ENCODE results near the gene WNT3A.

DNA sequence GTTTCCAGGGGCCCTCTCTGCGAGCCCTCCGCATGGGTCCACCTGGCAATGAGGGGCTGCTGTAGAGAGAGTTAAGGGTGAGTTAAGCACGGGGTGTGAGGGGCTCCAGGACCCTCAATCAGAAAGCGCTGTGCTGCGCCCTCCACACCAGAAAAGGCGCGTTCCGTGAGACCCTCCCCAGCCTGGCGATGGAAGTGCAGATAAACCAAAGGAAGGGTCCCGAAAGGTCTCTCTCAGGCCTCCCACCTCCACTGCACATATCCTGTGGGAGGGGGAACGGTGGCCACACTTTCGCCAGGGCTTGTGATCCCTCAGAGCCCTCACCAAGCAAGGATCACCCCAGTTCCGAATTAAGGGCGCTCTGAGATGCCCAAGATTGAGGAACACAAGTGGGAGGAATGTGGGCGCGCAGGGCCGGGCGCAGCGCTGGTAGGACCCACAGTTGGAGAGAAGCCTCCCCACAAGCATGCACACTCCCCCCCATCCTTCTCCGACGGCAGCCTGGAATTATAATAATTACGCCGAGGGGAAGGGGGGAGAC, 1.1 kb downstream of the WNT3A start:
- TF ChIP-seq, protein P1, sequence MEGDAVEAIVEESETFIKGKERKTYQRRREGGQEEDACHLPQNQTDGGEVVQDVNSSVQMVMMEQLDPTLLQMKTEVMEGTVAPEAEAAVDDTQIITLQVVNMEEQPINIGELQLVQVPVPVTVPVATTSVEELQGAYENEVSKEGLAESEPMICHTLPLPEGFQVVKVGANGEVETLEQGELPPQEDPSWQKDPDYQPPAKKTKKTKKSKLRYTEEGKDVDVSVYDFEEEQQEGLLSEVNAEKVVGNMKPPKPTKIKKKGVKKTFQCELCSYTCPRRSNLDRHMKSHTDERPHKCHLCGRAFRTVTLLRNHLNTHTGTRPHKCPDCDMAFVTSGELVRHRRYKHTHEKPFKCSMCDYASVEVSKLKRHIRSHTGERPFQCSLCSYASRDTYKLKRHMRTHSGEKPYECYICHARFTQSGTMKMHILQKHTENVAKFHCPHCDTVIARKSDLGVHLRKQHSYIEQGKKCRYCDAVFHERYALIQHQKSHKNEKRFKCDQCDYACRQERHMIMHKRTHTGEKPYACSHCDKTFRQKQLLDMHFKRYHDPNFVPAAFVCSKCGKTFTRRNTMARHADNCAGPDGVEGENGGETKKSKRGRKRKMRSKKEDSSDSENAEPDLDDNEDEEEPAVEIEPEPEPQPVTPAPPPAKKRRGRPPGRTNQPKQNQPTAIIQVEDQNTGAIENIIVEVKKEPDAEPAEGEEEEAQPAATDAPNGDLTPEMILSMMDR (IDR thresholded peaks at IDR 0.05; ENCODE audit: low read length) = no peak
- TF ChIP-seq EZH2 (IDR thresholded peaks at IDR 0.05; ENCODE audit: borderline replicate concordance, low read length) = no peak

Data from OCI-LY1 (cell line).